ENCODE measurements around the gene CNPPD1.
A peak's percentile ranks its signal among the peaks of the same experiment; 100 is the strongest.

Gene CNPPD1

DNA sequence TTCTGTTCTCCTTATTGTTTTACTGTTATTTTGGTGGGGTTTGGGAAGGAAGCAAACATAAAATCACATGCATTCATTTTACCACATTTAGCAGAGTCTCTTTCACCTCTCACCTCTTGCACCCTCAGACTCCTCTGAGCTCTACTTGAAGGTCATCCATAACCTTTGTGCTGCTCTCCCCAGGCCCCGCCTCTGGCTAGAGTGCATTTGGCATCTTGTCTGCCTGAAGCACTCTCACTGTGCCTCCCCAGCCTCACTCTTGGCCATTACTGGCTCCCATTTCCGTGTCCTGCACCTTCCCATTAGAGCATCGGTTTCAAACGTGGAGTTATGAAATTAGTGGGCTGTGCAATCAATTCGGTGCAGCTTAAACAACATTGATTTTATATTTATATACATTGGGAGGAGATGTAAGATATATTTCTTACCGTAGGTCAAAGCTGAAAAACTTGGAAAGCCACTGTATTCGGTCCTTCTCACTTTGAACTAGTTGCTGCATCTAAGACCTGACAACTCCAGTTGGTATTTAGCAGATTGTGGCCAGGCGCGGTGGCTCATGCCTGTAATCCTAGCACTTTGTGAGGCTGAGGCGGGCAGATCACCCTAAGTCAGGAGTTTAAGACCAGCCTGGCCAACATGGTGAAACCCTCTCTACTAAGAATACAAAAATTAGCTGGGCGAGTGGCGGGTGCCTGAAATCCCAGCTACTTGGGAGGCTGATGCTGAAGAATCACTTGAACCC is 22.9 kb upstream of the CNPPD1 start:
- H3K27ac ChIP-seq: no peak overlapping the region
- peak; percentile 33 for DNase-seq
- H3K4me3 ChIP-seq (ENCODE audit: low read depth, low read length): no peak overlapping the region
- no peaks in the 10 kb centered on the region for H3K9me3 ChIP-seq (ENCODE audit: severe bottlenecking)
- TF ChIP-seq, protein P1, sequence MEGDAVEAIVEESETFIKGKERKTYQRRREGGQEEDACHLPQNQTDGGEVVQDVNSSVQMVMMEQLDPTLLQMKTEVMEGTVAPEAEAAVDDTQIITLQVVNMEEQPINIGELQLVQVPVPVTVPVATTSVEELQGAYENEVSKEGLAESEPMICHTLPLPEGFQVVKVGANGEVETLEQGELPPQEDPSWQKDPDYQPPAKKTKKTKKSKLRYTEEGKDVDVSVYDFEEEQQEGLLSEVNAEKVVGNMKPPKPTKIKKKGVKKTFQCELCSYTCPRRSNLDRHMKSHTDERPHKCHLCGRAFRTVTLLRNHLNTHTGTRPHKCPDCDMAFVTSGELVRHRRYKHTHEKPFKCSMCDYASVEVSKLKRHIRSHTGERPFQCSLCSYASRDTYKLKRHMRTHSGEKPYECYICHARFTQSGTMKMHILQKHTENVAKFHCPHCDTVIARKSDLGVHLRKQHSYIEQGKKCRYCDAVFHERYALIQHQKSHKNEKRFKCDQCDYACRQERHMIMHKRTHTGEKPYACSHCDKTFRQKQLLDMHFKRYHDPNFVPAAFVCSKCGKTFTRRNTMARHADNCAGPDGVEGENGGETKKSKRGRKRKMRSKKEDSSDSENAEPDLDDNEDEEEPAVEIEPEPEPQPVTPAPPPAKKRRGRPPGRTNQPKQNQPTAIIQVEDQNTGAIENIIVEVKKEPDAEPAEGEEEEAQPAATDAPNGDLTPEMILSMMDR (IDR thresholded peaks at IDR 0.05; ENCODE audit: low read depth, low read length): no peak
- H3K27me3 ChIP-seq (ENCODE audit: insufficient read depth, low read depth, severe bottlenecking): no peaks in the 10 kb centered on the region
- no peaks in the 10 kb centered on the region for H3K36me3 ChIP-seq

DNA sequence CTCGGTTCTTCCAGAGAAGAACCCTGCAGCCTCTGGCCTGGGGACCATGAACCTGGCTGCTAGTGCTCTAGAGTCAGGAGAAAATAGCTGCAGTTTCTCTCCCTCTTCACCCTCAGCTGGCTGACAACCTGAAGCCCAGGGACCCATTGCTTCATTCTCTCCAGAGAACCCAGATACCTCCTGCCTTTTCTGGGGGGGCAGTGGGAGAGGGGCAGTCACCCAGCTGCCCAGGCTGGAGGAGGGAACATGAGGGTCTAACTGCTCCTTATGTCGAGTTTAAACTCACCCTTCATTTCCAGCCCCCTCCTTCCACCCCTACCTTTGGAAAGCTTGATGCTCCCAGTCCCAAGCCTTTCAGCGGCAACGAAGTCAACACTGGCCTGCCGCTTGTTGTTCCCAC is 22.2 kb upstream of the CNPPD1 start:
- H3K4me3 ChIP-seq (ENCODE audit: low read depth, low read length): no peak overlapping the region
- DNase-seq: no peak
- H3K27me3 ChIP-seq (ENCODE audit: insufficient read depth, low read depth, severe bottlenecking): no peaks in the 10 kb centered on the region
- H3K36me3 ChIP-seq: no peaks in the 10 kb centered on the region
- H3K9me3 ChIP-seq (ENCODE audit: severe bottlenecking): no peaks in the 10 kb centered on the region
- TF ChIP-seq, protein P1 (IDR thresholded peaks at IDR 0.05; ENCODE audit: low read depth, low read length): no peak
- no peak overlapping the region for H3K27ac ChIP-seq

DNA sequence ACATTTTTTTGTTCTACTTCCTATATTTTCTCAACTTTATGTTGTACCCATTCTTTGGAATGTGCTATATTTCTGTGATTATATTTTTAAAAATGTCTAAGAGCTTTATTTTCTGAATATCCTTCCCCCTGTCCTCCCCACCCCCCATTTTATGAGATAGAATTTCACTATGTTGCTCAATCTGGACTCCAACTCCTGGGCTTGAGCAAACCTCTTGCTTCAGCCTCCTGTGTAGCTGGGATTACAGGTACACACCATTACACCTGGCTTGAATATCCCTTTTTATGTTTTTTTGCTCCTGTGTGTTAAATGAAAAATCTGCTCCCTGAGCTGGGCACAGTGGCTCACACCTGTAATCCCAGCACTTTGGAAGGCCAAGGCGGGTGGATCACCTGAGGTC is 20.7 kb upstream of the CNPPD1 start:
- no peaks in the 10 kb centered on the region for H3K36me3 ChIP-seq
- H3K27ac ChIP-seq: no peak overlapping the region
- H3K4me3 ChIP-seq (ENCODE audit: low read depth, low read length): no peak overlapping the region
- no peaks in the 10 kb centered on the region for H3K27me3 ChIP-seq (ENCODE audit: insufficient read depth, low read depth, severe bottlenecking)
- TF ChIP-seq, protein P1 (IDR thresholded peaks at IDR 0.05; ENCODE audit: low read depth, low read length): no peak
- H3K9me3 ChIP-seq (ENCODE audit: severe bottlenecking): no peaks in the 10 kb centered on the region
- no peak for DNase-seq

DNA sequence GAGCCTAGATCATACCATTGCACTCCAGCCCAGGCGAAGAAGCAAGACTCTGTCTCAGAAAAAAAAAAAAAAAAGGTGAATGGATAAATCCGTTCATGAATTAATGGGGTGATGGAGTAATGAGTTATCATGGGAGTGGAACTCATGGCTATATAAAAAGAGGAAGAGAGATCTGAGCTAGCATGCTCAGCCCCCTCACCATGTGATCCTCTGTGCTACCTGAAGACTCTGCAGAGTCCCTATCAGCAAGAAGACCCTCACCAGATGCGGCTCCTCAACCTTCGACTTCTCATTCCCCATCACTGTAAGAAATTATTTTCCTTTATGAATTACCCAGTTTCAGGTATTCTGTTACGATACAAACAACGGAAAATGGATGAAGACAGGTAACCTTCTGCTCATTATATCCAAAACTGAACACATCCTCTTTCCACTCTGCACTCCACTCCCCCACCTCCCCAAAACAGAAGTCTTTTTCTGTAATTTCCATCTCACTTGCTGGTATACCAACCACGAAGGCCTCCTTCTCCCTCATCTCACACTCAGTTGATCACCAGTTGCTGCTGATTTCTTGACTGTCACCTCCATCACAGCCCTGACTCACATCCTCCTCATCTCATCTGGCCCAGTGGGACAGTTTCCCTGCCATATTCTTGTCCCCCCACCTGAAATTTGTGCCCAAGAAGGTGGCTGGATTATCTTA is 10.2 kb upstream of the CNPPD1 start:
- DNase-seq: no peak
- H3K9me3 ChIP-seq (ENCODE audit: severe bottlenecking): no peaks in the 10 kb centered on the region
- TF ChIP-seq, protein P1 (IDR thresholded peaks at IDR 0.05; ENCODE audit: low read depth, low read length): no peak
- no peak overlapping the region for H3K4me3 ChIP-seq (ENCODE audit: low read depth, low read length)
- peaks cover 26% of the 10 kb centered on the region for H3K36me3 ChIP-seq
- H3K27ac ChIP-seq: no peak overlapping the region
- no peaks in the 10 kb centered on the region for H3K27me3 ChIP-seq (ENCODE audit: insufficient read depth, low read depth, severe bottlenecking)

- Histone ChIP-seq H3K4me3 (ENCODE audit: low read depth, low read length) (no peak overlapping the region), H3K9me3 (ENCODE audit: severe bottlenecking) (no peaks in the 10 kb centered on the region), H3K27ac (peak overlapping the region; percentile 83), H3K27me3 (ENCODE audit: insufficient read depth, low read depth, severe bottlenecking) (no peaks in the 10 kb centered on the region), H3K36me3 (peaks cover 54% of the 10 kb centered on the region)
- TF ChIP-seq, protein P1 (IDR thresholded peaks at IDR 0.05; ENCODE audit: low read depth, low read length): no peak
- peak; percentile 84 for DNase-seq
These were observed 7.4 kb upstream of the CNPPD1 start for GRCh38 chr2:219184121-219184520.
